ENCODE data around the gene FCGR1A.
"Not testable (repeated sequence)": the region's sequence is repeated elsewhere in the genome, so short reads cannot be mapped to it uniquely, and the experiment has no call there.

FCGR1A gene

DNA sequence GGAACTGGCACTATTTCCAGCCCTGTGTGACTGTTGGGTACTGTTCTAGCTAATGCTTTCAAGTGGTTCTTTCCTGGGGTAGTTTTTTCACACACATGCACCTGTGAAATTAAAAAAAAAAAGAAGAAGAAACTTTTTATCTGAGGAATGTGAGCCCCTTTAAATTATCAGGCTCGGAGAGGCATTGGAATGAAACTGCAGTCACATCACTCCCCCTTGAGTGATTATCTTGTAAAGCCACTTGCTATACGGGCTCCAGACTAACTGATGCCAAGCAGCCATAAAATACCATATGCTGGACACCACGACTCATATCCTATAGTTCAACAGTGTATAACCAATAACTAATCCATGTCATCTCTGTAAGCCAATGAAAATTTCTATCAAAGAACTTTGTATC, 5.4 kb upstream of the FCGR1A start:
- DNase-seq (ENCODE audit: low read depth), result not testable (repeated sequence)

DNA sequence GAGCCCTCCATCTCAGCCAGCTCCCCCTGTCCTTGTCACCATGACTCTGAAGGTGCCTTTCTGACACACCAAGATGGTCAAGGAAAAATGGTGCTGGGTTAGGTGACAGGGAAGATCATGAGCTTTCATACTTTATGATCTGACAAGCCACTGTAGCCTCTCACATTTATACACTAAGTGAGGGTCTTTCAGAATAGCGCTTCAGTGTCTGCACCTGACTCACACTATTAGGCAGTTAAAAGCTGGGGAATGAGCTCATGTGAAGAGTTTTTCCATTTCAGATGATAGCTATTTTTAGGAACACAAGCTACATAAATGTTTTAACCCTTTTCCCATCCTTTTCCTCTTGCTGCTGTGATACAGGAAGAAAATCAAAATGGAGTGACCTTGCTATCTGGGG, 4.2 kb upstream of the FCGR1A start:
- not testable (repeated sequence) for DNase-seq (ENCODE audit: low read depth)

DNA sequence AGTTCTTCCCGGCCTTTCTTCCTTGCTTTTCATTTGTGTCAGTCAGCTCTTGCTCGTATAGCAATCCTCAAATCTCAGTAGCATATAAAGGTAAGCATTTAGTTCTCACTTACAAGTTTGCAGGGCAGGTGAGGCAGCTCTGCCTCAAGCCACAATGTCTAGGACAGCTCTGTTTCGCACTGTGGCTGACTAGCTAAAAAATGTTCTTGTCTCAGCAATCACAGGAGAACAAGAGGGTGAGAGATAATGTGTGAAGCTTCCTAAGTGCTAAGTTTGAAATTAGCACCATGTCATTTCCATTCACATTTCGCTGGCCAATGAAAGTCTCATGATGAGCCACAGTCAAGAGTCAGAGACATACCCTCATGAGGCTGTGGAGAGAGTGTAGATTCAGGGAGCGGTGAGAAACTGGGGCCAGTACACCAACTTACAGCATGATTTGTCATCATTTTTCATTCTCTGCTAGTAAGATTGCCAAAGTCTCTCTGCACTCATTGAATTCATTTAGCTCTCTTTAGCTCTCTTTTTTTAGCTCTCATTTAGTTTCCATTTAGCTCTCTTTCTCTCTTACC, 995 bp upstream of the FCGR1A start:
- DNase-seq (ENCODE audit: low read depth), result not testable (repeated sequence)

DNA sequence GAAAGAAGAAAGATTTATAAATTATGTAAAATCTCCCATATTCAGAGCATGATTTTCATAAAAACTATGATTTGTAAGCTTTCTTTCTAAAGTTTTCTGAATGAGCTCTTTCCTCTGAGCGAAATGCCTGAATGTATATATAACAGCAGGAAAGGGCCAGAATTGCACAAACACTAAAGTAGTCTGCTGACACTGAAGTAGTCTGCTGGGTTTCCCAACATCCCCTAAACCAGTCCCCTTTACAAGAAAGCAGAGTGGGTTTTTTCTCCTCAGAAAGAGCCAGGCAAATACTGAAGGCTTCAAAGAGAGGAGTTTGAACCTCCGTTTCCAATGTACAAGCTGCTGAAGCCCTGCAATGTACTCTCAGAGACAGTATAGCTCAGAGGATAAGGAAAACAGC, 795 bp downstream of the FCGR1A start:
- DNase-seq (ENCODE audit: low read depth), result not testable (repeated sequence)

DNA sequence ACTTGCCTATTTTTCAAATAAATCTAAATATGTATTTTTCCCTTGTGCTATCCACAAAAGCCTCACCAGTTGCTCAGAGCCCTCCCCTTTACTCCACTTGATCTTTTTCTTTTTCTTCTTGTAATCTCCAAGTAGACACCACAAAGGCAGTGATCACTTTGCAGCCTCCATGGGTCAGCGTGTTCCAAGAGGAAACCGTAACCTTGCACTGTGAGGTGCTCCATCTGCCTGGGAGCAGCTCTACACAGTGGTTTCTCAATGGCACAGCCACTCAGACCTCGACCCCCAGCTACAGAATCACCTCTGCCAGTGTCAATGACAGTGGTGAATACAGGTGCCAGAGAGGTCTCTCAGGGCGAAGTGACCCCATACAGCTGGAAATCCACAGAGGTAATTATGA, 1.4 kb downstream of the FCGR1A start:
- DNase-seq (ENCODE audit: low read depth), result not testable (repeated sequence)

DNA sequence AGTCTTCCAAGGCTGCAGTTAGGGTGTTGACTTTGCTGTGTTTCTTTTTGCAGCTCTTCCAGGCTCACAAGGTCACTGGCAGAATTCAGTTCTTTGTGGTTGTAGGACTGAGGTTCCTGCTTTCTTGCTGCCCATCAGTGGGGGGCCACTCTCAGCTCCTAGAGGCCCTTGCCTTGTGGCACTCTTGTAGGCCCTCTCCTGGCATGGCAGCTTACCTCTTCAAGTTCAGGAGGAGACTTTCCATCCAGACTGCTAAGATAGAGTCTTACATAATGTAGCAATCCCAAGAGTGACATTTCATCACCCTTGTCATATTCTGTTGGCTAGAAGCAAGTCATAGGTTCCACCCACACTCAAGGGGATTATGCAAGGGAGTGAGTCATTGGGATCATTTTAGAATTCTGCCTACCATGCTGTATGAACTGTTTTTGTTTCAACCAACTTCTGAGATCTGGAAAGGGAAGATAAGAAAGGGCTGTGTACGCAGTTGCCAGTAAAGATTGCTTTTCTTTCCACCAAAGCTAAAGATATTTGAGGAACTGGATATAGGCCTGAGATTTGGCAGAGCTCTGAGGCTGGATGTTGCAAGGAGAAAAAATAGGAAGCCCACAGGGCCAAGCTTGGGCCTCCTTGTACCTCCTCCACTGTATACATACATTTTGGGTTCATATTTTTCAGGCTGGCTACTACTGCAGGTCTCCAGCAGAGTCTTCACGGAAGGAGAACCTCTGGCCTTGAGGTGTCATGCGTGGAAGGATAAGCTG, 5.4 kb downstream of the FCGR1A start:
- not testable (repeated sequence) for DNase-seq (ENCODE audit: low read depth)

DNA sequence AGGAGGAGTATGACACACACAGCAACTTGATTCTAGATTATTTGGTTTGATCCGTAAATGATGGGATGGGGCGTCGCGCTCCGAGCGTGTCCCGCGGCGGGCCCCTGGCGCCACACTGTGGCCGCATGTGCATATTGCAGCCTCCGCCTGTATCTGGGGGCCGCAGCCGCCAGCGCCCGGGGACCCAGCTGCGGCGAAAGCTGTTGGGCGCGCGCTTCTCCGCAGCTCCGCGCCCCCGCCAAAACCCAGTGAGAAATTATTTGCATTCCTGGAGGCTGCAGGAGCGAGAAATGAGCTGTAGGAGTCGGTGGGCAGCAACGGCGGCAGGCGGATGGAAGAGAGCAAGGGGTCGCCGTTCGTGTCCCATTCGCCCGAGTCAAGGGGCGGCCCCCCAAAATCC, 10.0 kb downstream of the FCGR1A start:
- DNase-seq (ENCODE audit: low read depth), result peak; percentile 42

DNA sequence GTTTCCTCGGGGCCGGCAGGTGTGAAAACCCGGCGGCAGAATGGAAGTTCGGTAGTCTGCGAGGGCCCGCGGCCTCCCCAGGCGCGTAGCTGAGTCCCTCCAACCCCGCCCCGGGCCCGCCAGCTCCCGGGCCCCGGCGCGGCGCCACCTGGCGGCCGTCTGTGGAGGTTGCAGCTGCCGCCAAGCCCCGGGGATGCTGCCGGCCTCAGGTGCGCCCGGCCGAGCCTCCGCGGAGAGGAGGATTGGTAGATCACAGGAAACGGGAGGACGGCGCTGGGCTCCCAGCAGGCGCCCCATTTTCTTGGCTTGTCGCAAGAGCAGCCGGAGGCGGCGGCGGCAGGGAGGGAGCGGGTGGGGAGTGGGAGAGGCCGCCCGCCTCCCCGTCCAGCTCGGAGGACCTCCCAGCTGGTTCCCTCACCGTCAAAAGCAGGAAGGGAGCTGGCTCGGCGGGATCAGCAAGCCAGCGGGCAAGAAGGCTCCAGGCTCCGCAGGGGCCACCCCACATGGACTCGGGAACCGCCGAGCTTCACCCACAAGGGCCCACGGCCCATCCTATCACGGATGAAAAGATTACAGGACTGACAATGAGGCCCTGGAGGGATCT, 10.5 kb downstream of the FCGR1A start:
- DNase-seq (ENCODE audit: low read depth), result peak; percentile 68

DNA sequence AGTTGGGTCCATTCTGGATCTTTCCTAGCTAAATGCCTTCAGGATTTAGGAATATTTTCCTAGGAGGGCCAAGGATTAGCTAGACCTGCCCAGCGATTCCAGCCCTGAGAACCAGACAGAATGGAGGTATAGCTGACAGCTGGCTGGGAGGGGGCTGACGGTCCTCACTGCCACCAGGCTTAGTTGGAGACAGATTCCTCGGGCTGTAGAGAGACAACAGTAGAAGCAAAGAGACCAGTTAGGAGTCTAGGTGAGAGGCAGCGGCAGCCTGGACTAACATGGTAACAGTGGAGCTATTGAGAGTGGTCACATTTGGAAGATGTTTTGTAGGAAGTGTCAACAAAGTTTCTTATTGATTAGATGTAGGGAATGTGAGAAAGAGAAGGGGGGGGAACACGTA, 11.4 kb downstream of the FCGR1A start:
- DNase-seq (ENCODE audit: low read depth), result not testable (repeated sequence)

DNA sequence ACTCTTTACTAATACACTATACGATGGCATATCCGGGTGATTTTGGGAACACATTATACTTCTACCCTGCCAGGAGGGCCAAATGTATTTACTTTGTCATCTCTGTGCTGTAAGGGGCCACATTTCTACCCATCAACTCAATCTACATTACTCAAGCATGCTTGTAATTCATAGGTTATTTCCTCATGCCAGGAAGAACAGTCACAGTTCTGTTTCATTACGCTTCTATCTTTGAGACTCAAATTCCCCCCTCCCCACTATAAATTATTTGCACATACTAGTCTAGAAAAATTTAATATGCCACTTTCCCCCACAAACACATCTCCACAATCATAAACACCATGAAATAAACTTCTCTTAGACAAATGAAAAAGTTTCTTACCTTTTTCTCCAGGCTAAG, 19.1 kb downstream of the FCGR1A start:
- DNase-seq (ENCODE audit: low read depth), result not testable (repeated sequence)

DNA sequence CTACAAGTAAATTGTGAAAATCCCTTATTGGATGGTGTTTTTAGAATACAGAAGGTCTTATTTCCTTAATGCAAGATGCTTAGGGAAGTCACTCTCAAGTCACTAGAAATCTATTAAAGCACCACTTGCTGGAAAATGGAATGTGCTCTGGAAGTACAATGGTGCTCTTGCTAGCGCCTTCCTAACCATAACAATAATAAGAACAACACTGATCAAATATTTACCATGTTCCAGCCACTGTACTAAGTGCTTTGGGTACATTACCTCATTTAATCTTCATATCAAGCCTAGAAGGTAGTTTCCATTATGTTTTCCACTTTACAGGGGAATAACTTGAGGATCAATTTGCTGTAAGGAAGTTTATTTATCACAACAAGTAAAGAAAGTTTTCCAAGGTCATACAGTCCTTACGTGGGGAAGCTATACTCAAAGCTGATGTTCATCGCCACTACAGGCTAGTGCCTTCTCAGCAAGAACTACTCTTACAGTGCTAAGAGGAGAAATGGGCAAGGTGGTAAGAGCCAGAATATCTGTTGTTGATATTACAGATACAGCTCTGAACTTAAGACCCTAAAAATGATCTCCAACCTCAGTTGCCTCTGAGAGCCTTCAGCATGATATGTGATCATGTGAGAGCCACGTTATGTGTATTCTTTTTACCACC, 22.1 kb downstream of the FCGR1A start:
- not testable (repeated sequence) for DNase-seq (ENCODE audit: low read depth)

DNA sequence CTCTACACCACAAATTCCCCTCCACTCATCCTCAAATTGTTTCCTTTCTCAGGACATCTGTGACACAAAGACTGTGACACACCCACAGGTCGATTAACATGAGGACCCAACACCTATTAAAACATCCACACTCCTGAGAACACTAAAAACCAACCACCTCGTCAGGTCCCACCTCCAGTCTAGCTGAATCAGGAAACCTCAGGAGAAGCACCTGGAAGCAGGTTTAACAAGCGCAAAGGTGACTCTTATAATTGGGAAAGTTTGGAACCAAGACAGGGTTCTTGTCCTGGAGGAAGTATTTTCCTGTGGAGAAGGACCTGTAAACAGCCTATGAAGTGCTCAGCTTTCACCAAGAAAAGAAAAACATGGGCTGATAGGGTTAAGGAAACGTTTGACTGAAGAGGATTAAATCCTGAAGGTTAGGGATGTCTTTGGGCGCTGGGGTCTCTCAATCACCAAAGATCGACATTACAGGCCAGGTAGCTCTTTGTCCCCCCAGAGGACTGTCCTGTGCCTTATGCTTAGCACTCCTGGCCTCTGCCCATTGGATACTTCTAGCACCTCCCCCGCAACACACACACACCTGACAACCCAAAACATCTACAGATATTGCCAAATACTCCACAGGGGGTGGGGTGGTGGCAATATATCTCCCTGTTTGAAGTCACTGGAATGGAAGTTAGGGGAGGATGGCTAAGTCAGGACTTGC, 28.4 kb downstream of the FCGR1A start:
- DNase-seq (ENCODE audit: low read depth), result not testable (repeated sequence)

DNA sequence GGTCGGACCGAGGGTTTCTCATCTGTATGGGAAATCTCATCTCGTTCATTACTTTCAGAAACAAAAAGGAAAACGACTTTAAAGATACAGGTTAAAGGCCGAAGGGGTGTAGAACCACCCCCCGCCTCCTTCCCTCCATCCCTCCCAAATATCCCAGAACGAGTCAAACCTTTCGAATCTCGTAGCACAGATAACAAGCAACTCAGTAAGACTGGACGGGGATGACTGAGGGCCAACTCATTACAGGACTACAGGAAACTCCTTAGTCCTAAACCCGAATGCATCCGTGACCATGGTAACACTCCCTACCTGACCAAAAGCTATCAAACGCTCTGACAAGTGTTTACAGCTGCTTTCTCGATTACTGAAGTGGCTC, 29.0 kb downstream of the FCGR1A start:
- not testable (repeated sequence) for DNase-seq (ENCODE audit: low read depth)

DNA sequence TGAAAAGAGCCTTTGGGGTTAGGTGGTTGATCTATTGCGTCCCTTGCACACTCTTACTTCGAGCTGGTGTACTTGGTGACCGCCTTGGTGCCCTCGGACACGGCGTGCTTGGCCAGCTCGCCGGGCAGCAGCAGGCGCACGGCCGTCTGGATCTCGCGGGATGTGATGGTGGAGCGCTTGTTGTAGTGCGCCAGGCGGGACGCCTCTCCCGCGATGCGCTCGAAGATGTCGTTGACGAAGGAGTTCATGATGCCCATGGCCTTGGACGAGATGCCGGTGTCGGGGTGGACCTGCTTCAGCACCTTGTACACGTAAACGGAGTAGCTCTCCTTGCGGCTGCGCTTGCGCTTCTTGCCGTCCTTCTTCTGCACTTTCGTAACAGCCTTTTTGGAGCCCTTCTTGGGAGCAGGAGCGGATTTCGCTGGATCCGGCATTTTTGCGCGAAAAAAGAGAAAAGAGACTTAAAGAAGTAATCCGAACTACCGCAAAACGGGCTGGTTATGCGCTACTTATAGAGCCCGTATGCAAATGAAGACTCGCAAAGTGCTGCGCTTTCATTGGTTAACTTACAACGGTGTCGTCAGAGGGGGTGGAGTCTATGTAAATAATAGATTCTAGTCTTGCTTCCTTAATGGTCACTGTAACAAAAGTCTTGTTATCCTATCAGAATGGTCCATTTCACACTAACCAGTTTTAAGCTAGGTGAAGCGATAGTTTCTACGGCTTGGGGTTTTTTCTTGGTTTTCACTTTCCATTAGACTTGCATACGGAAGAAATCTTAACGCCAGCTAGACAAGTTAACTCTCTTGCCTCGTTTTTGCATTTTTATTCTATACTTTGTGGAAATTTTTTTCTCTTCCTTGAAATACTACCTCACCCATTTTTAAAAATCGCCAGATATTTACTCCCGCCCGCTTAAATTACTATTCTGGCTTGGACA, 29.7 kb downstream of the FCGR1A start:
- peak; percentile 56 for DNase-seq (ENCODE audit: low read depth)

DNA sequence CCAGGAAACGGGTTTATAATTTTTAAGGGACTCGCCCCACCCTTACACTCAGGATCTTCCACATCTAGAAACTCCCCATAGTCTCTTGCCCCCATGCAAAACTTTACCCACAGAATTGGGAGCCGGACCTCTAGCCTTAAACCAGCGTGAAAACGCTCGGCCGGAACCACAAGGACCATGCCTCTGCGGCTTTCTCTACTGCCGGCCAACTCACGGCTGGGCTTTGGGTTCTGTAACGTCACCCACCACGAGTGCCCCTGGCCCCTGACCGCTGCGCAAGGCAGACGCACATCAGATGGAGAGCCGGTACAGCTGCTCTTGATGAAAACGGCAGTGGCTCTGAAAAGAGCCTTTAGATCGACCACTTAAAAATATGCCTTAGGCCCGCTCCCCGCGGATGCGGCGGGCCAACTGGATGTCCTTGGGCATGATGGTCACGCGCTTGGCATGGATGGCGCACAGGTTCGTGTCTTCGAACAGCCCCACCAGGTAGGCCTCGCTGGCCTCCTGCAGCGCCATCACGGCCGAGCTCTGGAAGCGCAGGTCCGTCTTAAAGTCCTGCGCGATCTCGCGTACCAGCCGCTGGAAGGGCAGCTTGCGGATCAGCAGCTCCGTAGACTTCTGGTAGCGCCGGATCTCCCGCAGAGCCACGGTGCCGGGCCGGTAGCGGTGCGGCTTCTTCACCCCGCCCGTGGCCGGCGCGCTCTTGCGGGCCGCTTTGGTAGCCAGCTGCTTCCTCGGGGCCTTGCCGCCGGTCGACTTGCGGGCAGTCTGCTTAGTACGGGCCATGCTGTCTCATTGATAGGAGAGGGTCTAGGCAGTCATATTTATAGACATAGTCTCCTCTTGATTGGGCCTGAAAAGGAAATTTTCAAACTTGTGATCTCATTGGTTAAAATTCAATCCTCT, 30.7 kb downstream of the FCGR1A start:
- peak; percentile 23 for DNase-seq (ENCODE audit: low read depth)

DNA sequence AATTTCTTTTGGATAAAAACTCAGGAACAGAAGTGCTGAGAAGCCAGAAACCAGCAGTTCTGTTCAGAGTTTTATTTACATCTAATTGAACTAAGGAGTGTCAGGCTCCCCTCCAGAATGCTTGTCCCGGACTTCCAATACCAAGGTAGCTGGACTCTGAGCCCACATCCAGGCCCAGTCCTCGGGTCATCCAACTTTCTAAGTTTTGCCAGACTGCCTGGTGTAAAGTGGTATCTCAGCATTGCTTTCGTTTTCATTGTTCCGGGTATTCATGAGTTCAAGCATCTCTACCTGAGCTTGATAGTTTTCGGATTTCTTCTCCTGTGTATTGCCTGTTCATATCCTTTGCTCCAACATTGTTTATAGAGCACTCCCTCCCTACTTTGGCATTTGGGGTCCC, 37.9 kb downstream of the FCGR1A start:
- not testable (repeated sequence) for DNase-seq (ENCODE audit: low read depth)

DNA sequence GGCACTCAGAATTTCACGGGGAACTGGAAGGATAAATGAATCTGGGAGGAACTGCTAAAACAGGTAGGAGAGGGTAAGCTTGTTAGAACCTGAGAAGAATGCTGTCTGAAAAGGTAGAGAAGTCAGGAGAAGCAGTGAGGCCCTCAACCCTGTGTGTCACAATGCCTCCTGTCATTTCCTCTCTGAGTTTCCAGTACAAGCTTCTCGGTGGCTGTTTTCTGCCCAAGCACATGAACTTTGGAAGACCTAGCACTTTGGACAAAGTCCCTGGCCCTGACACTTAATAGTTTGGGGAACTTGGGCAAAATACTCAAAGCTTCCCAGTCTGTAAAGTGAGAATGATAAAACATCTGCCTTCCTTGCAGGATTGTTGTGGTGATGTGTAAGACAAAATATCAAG, 44.1 kb downstream of the FCGR1A start:
- not testable (repeated sequence) for DNase-seq (ENCODE audit: low read depth)

DNA sequence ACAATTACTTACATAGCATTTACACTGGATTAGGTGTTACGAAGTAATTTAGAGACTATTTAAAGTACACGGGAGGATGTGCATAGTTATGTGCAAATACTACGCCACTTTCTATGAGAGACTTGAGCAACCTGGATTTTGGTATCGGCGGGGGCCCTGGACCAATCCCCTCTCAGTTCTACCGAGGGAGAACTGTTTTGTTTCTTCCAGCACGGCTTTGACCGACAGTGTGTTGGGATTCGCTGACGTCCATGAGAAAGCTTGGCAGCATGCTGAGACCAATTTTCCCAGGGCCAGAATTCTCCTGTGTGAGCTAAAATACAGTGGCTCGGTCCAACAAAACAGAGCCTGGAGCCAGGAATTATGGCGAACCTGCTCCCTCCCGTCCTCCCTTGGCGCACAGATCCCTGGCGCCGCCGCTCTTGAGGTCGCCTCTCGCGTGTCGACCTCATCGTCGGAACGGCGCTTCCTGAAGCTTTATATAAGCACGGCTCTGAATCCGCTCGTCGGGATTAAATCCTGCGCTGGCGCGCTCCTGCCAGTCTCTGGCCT, 49.3 kb downstream of the FCGR1A start:
- not testable (repeated sequence) for DNase-seq (ENCODE audit: low read depth)

DNA sequence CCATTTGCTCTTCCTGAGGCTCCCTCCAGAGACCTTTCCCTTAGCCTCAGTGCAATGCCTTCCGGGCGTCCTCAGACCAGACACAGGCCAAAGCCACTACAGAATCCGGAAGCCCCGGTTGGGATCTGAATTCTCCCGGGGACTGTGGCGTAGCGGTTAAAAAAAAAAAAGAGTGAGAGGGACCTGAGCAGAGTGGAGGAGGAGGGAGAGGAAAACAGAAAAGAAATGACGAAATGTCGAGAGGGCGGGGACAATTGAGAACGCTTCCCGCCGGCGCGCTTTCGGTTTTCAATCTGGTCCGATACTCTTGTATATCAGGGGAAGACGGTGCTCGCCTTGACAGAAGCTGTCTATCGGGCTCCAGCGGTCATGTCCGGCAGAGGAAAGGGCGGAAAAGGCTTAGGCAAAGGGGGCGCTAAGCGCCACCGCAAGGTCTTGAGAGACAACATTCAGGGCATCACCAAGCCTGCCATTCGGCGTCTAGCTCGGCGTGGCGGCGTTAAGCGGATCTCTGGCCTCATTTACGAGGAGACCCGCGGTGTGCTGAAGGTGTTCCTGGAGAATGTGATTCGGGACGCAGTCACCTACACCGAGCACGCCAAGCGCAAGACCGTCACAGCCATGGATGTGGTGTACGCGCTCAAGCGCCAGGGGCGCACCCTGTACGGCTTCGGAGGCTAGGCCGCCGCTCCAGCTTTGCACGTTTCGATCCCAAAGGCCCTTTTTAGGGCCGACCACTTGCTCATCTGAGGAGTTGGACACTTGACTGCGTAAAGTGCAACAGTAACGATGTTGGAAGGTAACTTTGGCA, 50.0 kb downstream of the FCGR1A start:
- DNase-seq (ENCODE audit: low read depth), result not testable (repeated sequence)
